Adrenal gland (tissue), 12 donors: ENCODE results near the gene KDM4B. TPM values are rescaled to one million over a fixed set of nuclear protein-coding genes. Genes with fewer than 3 reads are reported as not detected.
"Not testable (repeated sequence)": the region's sequence is repeated elsewhere in the genome, so short reads cannot be mapped to it uniquely, and the experiment has no call there.

Source experiments
- DNase-seq, 7 donors: peaks; one replicate each; pipeline ENCODE4 v3.0.0-alpha.2; 2019 to 2020
- H3K27ac ChIP-seq, 5 donors: fragments of 200-600 bp; sonication (generic) in 4 of 5; 1 replicate in 3 of 5; 2 replicates in 2 of 5; pipeline versions ENCODE4 v1.5.1 to v1.8.0; 2016 to 2020; ENCODE audit warnings: mild to moderate bottlenecking in 1 of 5
- H3K27me3 ChIP-seq: fragments of 200-600 bp; 2 replicates; pipeline ENCODE4 v1.8.0; 2021
- H3K36me3 ChIP-seq, 2 donors: fragments of 200-600 bp; replicated peaks in 1 of 2; 1 replicate in 1 of 2; 2 replicates in 1 of 2; pipeline versions ENCODE4 v1.5.1 to v1.8.0; 2018 to 2022
- H3K4me1 ChIP-seq, 2 donors: fragments of 200-600 bp; replicated peaks in 1 of 2; 1 replicate in 1 of 2; 2 replicates in 1 of 2; pipeline versions ENCODE4 v1.5.1 to v1.8.0; 2018 to 2021
- H3K4me3 ChIP-seq, 4 donors: fragments of 200-600 bp; sonication (generic) in 3 of 4; one replicate each; pipeline ENCODE4 v1.5.1; 2016 to 2018
- H3K9me3 ChIP-seq, 3 donors: fragments of 200-600 bp; sonication (generic) in 1 of 3; replicated peaks in 1 of 3; 1 replicate in 2 of 3; 2 replicates in 1 of 3; pipeline versions ENCODE4 v1.5.1 to v1.8.0; 2016 to 2021
- CTCF ChIP-seq, 6 experiments: fragments of 450-650 bp in 4 of 6; fragments of 200-600 bp in 2 of 6; sonication (generic) in 1 of 6; IDR thresholded peaks; 1 replicate in 5 of 6; 2 replicates in 1 of 6; pipeline versions ENCODE4 v1.5.1 to v1.8.0; 2016 to 2021; ENCODE audit warnings: antibody characterized with exemption in 6 of 6, mild to moderate bottlenecking in 2 of 6, moderate library complexity in 1 of 6
- POLR2A ChIP-seq, 2 donors: fragments of 450-650 bp; IDR thresholded peaks; one replicate each; pipeline ENCODE4 v1.6.1; 2017; ENCODE audit warnings: antibody characterized with exemption in 2 of 2, mild to moderate bottlenecking in 2 of 2, moderate library complexity in 1 of 2
- WGBS, 4 donors: extraction: QIAGEN DNeasy Blood & Tissue Kit in 2 of 4; methylation state at CpG; one replicate each; pipeline versions ENCODE4 v1.1.5 to v1.1.7; 2013 to 2017; 5-methylcytosine and 5-hydroxymethylcytosine counted together
- intact Hi-C, 2 donors: fragments of 100-400 bp; cut with DNase I; formaldehyde crosslinking; loops; one replicate each; pipeline versions ENCODE4 v1.14.1 to v1.15.0; 2022 to 2023
- polyA plus RNA-seq, 3 donors: library from polyadenylated mRNA; stranded (reverse); fragments of 200-250 nt in 2 of 3; fragments of 350-450 nt in 1 of 3; fragmentation: Illumina TruSeq in 1 of 3; extraction: RNeasy Lipid Tissue Mini Kit (QIAGEN cat#74804) in 1 of 3; gene quantifications; one replicate each; pipeline ENCODE4 v1.2.3, GENCODE V29; 2013 to 2014
- total RNA-seq, 9 donors: library from RNA; depleted of rRNA in 4 of 9; stranded (reverse); fragments of >200 nt in 4 of 9; fragments of 120-200 nt in 1 of 9; fragmentation: NEBNext Ultra II Directional in 1 of 9; extraction: Animal tissue kit (Norgen Biotek cat#: 25700) in 1 of 9; gene quantifications; one replicate each; pipeline versions ENCODE4 v1.1.0 to v1.2.4, GENCODE V29; 2013 to 2023
- donor health status: healthy with polysubstance abuse.
- donor health status: Bipolar disorder and iron deficiency.
- donor health status: DM: yes; HTN: yes; CAD: no.
- donor health status: DM: no; HTN: no; CAD: no.
- donor health status: DM: no; HTN: no; CAD: no.
- donor health status: DM: yes; HTN: yes; CAD: no.

The KDM4B gene
- total and polyA plus RNA-seq, 12 donors, result 9.8 to 65.1 (median 39.9) TPM

DNA sequence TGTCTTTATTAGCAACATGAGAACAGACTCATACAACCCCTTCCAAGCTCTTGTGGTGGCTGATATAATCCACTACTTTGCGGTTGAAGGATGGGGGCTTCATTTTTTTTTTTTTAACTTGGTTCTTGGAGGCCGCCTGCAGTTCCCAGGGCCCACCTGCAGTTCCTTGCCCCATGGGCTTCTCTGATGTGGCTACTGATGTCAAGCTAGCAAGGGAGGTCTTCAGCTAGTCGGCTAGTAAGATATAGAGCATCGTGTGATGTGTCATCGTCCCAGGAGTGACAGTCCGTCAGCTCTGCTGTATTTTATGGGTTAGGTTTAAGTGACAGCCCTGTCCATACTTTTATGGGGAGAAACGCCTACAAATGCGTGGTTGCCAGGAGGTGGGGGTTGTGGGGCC lies 33.5 kb upstream of the KDM4B start:
- 95 to 97% (median 95%) methylated on average over 2 to 8 of the region's 8 CpGs for WGBS, 4 donors
- H3K4me3 ChIP-seq, result no peak overlapping the region
- no peaks in the 10 kb centered on the region for H3K27me3 ChIP-seq
- TF ChIP-seq CTCF (IDR thresholded peaks at IDR 0.05) (no peak), POLR2A (IDR thresholded peaks at IDR 0.05) (no peak)
- no peak for DNase-seq
- H3K4me1 ChIP-seq, result no peaks in the 10 kb centered on the region
- H3K9me3 ChIP-seq, result no peaks in the 10 kb centered on the region
- intact Hi-C loops, result no loop called here
- no peak overlapping the region for H3K27ac ChIP-seq
- H3K36me3 ChIP-seq, result no peaks in the 10 kb centered on the region

GRCh38 chr19:4937060-4937459 lies 31.9 kb upstream of the KDM4B start:
- TF ChIP-seq POLR2A (IDR thresholded peaks at IDR 0.05) (no peak), CTCF (IDR thresholded peaks at IDR 0.05) (no peak)
- Histone ChIP-seq H3K36me3 (no peaks in the 10 kb centered on the region), H3K9me3 (no peaks in the 10 kb centered on the region), H3K4me1 (no peaks in the 10 kb centered on the region), H3K27ac (no peak overlapping the region), H3K4me3 (no peak overlapping the region), H3K27me3 (no peaks in the 10 kb centered on the region)
- intact Hi-C loops, result no loop called here
- no peak for DNase-seq
- 93 to 97% (median 94%) methylated on average over 7 of the region's 7 CpGs for WGBS, 4 donors

- H3K4me1 ChIP-seq, DNase-seq, H3K27ac ChIP-seq, H3K27me3 ChIP-seq, H3K4me3 ChIP-seq, H3K36me3 ChIP-seq, H3K9me3 ChIP-seq, intact Hi-C loops: not testable (repeated sequence)
- 88 to 95% (median 92%) methylated on average over 4 of the region's 4 CpGs for WGBS, 4 donors
Observed at GRCh38 chr19:4938461-4938860, 30.5 kb upstream of the KDM4B start.

DNA sequence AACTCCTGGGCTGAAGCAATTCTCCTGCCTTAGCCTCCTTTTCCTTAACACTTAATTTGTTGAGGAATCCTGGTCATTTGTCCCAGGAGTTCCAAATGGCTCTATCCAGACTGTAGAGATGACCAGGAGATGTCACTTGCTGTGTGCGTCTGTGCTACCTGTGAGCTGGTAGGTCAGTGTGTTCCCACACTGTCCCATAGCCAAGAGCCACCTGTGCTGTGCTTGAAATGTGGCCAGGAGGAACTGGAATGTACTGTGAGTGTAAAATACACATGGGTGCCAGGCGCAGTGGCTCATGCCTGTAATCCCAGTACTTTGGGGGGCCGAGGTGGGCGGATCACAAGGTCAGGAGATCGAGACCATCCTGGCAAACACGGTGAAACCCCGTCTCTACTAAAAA lies 29.4 kb upstream of the KDM4B start:
- intact Hi-C loops, result no loop called here
- DNase-seq, result no peak
- 91 to 97% (median 95%) methylated on average over 7 of the region's 7 CpGs for WGBS, 4 donors
- no peaks in the 10 kb centered on the region for H3K36me3 ChIP-seq
- H3K27ac ChIP-seq, result no peak overlapping the region
- H3K4me1 ChIP-seq, result no peaks in the 10 kb centered on the region
- H3K27me3 ChIP-seq, result no peaks in the 10 kb centered on the region
- no peak for TF ChIP-seq POLR2A (IDR thresholded peaks at IDR 0.05)
- no peak for TF ChIP-seq CTCF (IDR thresholded peaks at IDR 0.05)
- no peak overlapping the region for H3K4me3 ChIP-seq
- H3K9me3 ChIP-seq, result no peaks in the 10 kb centered on the region

GRCh38 chr19:4941638-4942169 lies 27.2 kb upstream of the KDM4B start:
- intact Hi-C loops, H3K36me3 ChIP-seq, DNase-seq, H3K27ac ChIP-seq, H3K9me3 ChIP-seq, H3K4me3 ChIP-seq, H3K27me3 ChIP-seq, H3K4me1 ChIP-seq: not testable (repeated sequence)
- WGBS, 4 donors, result 95 to 99% (median 96%) methylated on average over 8 to 35 of the region's 35 CpGs

GRCh38 chr19:4950650-4951049 lies 18.3 kb upstream of the KDM4B start:
- H3K27ac ChIP-seq, H3K9me3 ChIP-seq, H3K27me3 ChIP-seq, DNase-seq, H3K4me3 ChIP-seq, intact Hi-C loops, H3K36me3 ChIP-seq, H3K4me1 ChIP-seq: not testable (repeated sequence)
- WGBS, 4 donors, result 78 to 93% (median 90%) methylated on average over 11 to 23 of the region's 23 CpGs
